ENCODE measurements around the gene YWHAG.
"Not testable (repeated sequence)": the region's sequence is repeated elsewhere in the genome, so short reads cannot be mapped to it uniquely, and the experiment has no call there.

The YWHAG gene

GRCh38 chr7:76393116-76394031 is 34.6 kb upstream of the YWHAG start:
- DNase-seq (ENCODE audit: insufficient read length), result peak; percentile 98
- no peak for TF ChIP-seq TAF1 (IDR thresholded peaks at IDR 0.05; ENCODE audit: borderline replicate concordance, low read depth, low read length)
- TF ChIP-seq POLR2AphosphoS5 (IDR thresholded peaks at IDR 0.05; ENCODE audit: low read depth, low read length), result peak; percentile 64; the same call in 1 of the 2 replicates
- peak; percentile 67 for TF ChIP-seq POLR2A (IDR thresholded peaks at IDR 0.05; ENCODE audit: low read depth, low read length)
- FAIRE-seq, result peak; percentile 81

GRCh38 chr7:76392531-76393115 is 33.8 kb upstream of the YWHAG start:
- TF ChIP-seq TAF1 (IDR thresholded peaks at IDR 0.05; ENCODE audit: borderline replicate concordance, low read depth, low read length) (no peak), POLR2AphosphoS5 (IDR thresholded peaks at IDR 0.05; ENCODE audit: low read depth, low read length) (no peak), POLR2A (IDR thresholded peaks at IDR 0.05; ENCODE audit: low read depth, low read length) (no peak)
- DNase-seq (ENCODE audit: insufficient read length), result no peak
- FAIRE-seq, result no peak

GRCh38 chr7:76390092-76390491 is 31.3 kb upstream of the YWHAG start:
- no peak for FAIRE-seq
- TF ChIP-seq POLR2AphosphoS5 (IDR thresholded peaks at IDR 0.05; ENCODE audit: low read depth, low read length), result no peak
- no peak for TF ChIP-seq POLR2A (IDR thresholded peaks at IDR 0.05; ENCODE audit: low read depth, low read length)
- no peak for DNase-seq (ENCODE audit: insufficient read length)

GRCh38 chr7:76387789-76388188 is 29.0 kb upstream of the YWHAG start:
- not testable (repeated sequence) for DNase-seq (ENCODE audit: insufficient read length); FAIRE-seq

GRCh38 chr7:76386691-76387260 is 28.0 kb upstream of the YWHAG start:
- TF ChIP-seq POLR2AphosphoS5 (IDR thresholded peaks at IDR 0.05; ENCODE audit: low read depth, low read length) (no peak), TAF1 (IDR thresholded peaks at IDR 0.05; ENCODE audit: borderline replicate concordance, low read depth, low read length) (no peak), POLR2A (IDR thresholded peaks at IDR 0.05; ENCODE audit: low read depth, low read length) (no peak)
- FAIRE-seq, result no peak
- DNase-seq (ENCODE audit: insufficient read length), result no peak

GRCh38 chr7:76383089-76383944 is 24.5 kb upstream of the YWHAG start:
- FAIRE-seq, result no peak
- TF ChIP-seq POLR2A (IDR thresholded peaks at IDR 0.05; ENCODE audit: low read depth, low read length) (no peak), TAF1 (IDR thresholded peaks at IDR 0.05; ENCODE audit: borderline replicate concordance, low read depth, low read length) (no peak), POLR2AphosphoS5 (IDR thresholded peaks at IDR 0.05; ENCODE audit: low read depth, low read length) (no peak)
- no peak for DNase-seq (ENCODE audit: insufficient read length)

GRCh38 chr7:76381814-76382213 is 23.0 kb upstream of the YWHAG start:
- no peak for TF ChIP-seq TAF1 (IDR thresholded peaks at IDR 0.05; ENCODE audit: borderline replicate concordance, low read depth, low read length)
- TF ChIP-seq POLR2AphosphoS5 (IDR thresholded peaks at IDR 0.05; ENCODE audit: low read depth, low read length), result no peak
- TF ChIP-seq POLR2A (IDR thresholded peaks at IDR 0.05; ENCODE audit: low read depth, low read length), result no peak
- no peak for DNase-seq (ENCODE audit: insufficient read length)
- no peak for FAIRE-seq

GRCh38 chr7:76380623-76380966 is 21.8 kb upstream of the YWHAG start:
- TF ChIP-seq TAF1 (IDR thresholded peaks at IDR 0.05; ENCODE audit: borderline replicate concordance, low read depth, low read length) (no peak), POLR2A (IDR thresholded peaks at IDR 0.05; ENCODE audit: low read depth, low read length) (no peak), POLR2AphosphoS5 (IDR thresholded peaks at IDR 0.05; ENCODE audit: low read depth, low read length) (no peak)
- FAIRE-seq (no peak), DNase-seq (ENCODE audit: insufficient read length) (no peak)

- no peak for FAIRE-seq
- DNase-seq (ENCODE audit: insufficient read length), result no peak
- TF ChIP-seq TAF1 (IDR thresholded peaks at IDR 0.05; ENCODE audit: borderline replicate concordance, low read depth, low read length) (no peak), POLR2AphosphoS5 (IDR thresholded peaks at IDR 0.05; ENCODE audit: low read depth, low read length) (no peak), POLR2A (IDR thresholded peaks at IDR 0.05; ENCODE audit: low read depth, low read length) (no peak)
These were observed 18.6 kb upstream of the YWHAG start for GRCh38 chr7:76377186-76377918.

- no peak for DNase-seq (ENCODE audit: insufficient read length)
- FAIRE-seq, result no peak
- TF ChIP-seq POLR2A (IDR thresholded peaks at IDR 0.05; ENCODE audit: low read depth, low read length), result no peak
- no peak for TF ChIP-seq TAF1 (IDR thresholded peaks at IDR 0.05; ENCODE audit: borderline replicate concordance, low read depth, low read length)
- TF ChIP-seq POLR2AphosphoS5 (IDR thresholded peaks at IDR 0.05; ENCODE audit: low read depth, low read length), result no peak
These were observed 16.5 kb upstream of the YWHAG start for GRCh38 chr7:76375251-76375650.

All from GM12892 (cell line).